HepG2 (cell line): Measurements from ENCODE around the gene ALDH3A2. TPM values are rescaled to one million over a fixed set of nuclear protein-coding genes. Genes with fewer than 3 reads are reported as not detected.
A peak's percentile ranks its signal among the peaks of the same experiment; 100 is the strongest.

Experiments
- CREBL2 ChIP-seq: sonication (generic); formaldehyde crosslinking; IDR thresholded peaks from 2 replicates; pipeline ENCODE4 v1.8.1; 2023; ENCODE audit warnings: missing genetic modification reagents, mild to moderate bottlenecking, borderline replicate concordance
- FOXM1 ChIP-seq: sonication (generic); formaldehyde crosslinking; IDR thresholded peaks from 2 replicates; pipeline ENCODE4 v1.5.0; 2020; ENCODE audit warnings: missing genetic modification reagents
- MIXL1 ChIP-seq: IDR thresholded peaks from 2 replicates; pipeline ENCODE4 v1.6.1; 2016
- ZNF136 ChIP-seq: sonication (generic); formaldehyde crosslinking; IDR thresholded peaks from 2 replicates; pipeline ENCODE4 v1.8.1; 2022; ENCODE audit warnings: low read depth, mild to moderate bottlenecking, moderate library complexity, missing genetic modification reagents
- ZNF24 ChIP-seq: fragments of 450-650 bp; IDR thresholded peaks from 2 replicates; pipeline ENCODE4 v1.6.1; 2017; ENCODE audit warnings: antibody characterized with exemption, mild to moderate bottlenecking
- polyA plus RNA-seq, 8 experiments: library from polyadenylated mRNA; depleted of rRNA in 3 of 8; stranded (reverse) in 7 of 8; unstranded in 1 of 8; fragments of >200 nt; fragmentation: Illumina TruSeq in 4 of 8; extraction: Trizol in 4 of 8; gene quantifications; 2 replicates each; pipeline versions ENCODE4 v1.2.1 to v1.2.3, GENCODE V29; 2011 to 2016; ENCODE audit warnings: low read depth in 4 of 8, missing spikeins in 1 of 8, mixed read lengths in 1 of 8; ENCODE audit not compliant: insufficient read depth in 1 of 8
- total RNA-seq, 5 experiments: library from RNA; depleted of rRNA; stranded (reverse); fragments of >200 nt; fragmentation: Illumina TruSeq; extraction: Trizol; gene quantifications; 2 replicates each; pipeline ENCODE4 v1.2.3, GENCODE V29; 2016; ENCODE audit warnings: low read depth in 1 of 5
- TF ChIP-seq, protein P1 (sequence below): sonication (generic); formaldehyde crosslinking; IDR thresholded peaks from 2 replicates; pipeline ENCODE4 v1.5.1; 2020; ENCODE audit warnings: mild to moderate bottlenecking, missing genetic modification reagents, borderline replicate concordance
- TF ChIP-seq, protein P2 (sequence below): sonication (generic); formaldehyde crosslinking; IDR thresholded peaks from 2 replicates; pipeline ENCODE4 v1.8.0; 2022; ENCODE audit warnings: missing genetic modification reagents, low read depth, mild to moderate bottlenecking, borderline replicate concordance
- TF ChIP-seq, protein P3 (sequence below): sonication (generic); formaldehyde crosslinking; IDR thresholded peaks from 2 replicates; pipeline ENCODE4 v1.8.0; 2022; ENCODE audit warnings: mild to moderate bottlenecking, missing genetic modification reagents, moderate library complexity

The ALDH3A2 gene
- total and polyA plus RNA-seq, 2 of the 13 experiments (the other 11 are each of a cell fraction or from before 2014, with no cell fraction given), result 80.8 to 180 TPM

GRCh38 chr17:19644493-19645210 is 3.9 kb upstream of the ALDH3A2 start (continued):
- TF ChIP-seq, protein P1, sequence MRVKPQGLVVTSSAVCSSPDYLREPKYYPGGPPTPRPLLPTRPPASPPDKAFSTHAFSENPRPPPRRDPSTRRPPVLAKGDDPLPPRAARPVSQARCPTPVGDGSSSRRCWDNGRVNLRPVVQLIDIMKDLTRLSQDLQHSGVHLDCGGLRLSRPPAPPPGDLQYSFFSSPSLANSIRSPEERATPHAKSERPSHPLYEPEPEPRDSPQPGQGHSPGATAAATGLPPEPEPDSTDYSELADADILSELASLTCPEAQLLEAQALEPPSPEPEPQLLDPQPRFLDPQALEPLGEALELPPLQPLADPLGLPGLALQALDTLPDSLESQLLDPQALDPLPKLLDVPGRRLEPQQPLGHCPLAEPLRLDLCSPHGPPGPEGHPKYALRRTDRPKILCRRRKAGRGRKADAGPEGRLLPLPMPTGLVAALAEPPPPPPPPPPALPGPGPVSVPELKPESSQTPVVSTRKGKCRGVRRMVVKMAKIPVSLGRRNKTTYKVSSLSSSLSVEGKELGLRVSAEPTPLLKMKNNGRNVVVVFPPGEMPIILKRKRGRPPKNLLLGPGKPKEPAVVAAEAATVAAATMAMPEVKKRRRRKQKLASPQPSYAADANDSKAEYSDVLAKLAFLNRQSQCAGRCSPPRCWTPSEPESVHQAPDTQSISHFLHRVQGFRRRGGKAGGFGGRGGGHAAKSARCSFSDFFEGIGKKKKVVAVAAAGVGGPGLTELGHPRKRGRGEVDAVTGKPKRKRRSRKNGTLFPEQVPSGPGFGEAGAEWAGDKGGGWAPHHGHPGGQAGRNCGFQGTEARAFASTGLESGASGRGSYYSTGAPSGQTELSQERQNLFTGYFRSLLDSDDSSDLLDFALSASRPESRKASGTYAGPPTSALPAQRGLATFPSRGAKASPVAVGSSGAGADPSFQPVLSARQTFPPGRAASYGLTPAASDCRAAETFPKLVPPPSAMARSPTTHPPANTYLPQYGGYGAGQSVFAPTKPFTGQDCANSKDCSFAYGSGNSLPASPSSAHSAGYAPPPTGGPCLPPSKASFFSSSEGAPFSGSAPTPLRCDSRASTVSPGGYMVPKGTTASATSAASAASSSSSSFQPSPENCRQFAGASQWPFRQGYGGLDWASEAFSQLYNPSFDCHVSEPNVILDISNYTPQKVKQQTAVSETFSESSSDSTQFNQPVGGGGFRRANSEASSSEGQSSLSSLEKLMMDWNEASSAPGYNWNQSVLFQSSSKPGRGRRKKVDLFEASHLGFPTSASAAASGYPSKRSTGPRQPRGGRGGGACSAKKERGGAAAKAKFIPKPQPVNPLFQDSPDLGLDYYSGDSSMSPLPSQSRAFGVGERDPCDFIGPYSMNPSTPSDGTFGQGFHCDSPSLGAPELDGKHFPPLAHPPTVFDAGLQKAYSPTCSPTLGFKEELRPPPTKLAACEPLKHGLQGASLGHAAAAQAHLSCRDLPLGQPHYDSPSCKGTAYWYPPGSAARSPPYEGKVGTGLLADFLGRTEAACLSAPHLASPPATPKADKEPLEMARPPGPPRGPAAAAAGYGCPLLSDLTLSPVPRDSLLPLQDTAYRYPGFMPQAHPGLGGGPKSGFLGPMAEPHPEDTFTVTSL (CRISPR knock-in tag), result no peak
- peak; percentile 68; the same call in 1 of the 2 replicates for TF ChIP-seq ZNF24
- TF ChIP-seq, protein P2, sequence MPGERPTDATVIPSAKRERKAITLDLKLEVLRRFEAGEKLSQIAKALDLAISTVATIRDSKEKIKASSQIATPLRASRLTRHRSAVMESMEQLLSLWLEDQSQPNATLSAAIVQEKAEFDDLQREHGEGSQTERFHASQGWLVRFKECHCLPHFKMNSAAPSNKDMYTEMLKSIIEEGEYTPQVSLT (CRISPR knock-in tag), result no peak
- TF ChIP-seq CREBL2, result no peak
- TF ChIP-seq MIXL1 (CRISPR knock-in tag), result 0 out of 2 replicates have a peak, but pooled peaks have one; percentile 27
- TF ChIP-seq, protein P3, sequence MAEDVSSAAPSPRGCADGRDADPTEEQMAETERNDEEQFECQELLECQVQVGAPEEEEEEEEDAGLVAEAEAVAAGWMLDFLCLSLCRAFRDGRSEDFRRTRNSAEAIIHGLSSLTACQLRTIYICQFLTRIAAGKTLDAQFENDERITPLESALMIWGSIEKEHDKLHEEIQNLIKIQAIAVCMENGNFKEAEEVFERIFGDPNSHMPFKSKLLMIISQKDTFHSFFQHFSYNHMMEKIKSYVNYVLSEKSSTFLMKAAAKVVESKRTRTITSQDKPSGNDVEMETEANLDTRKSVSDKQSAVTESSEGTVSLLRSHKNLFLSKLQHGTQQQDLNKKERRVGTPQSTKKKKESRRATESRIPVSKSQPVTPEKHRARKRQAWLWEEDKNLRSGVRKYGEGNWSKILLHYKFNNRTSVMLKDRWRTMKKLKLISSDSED (CRISPR knock-in tag), result no peak
- TF ChIP-seq ZNF136 (CRISPR knock-in tag), result no peak
- no peak for TF ChIP-seq FOXM1
